Measurements from ENCODE around the gene RNU1-1. TPM values are rescaled to one million over a fixed set of nuclear protein-coding genes. Genes with fewer than 3 reads are reported as not detected.

Gene RNU1-1
- total and polyA plus RNA-seq, 2 of the 8 experiments (the other 6 are each of a cell fraction or from before 2014, with no cell fraction given): 145 to 1,303 TPM

DNA sequence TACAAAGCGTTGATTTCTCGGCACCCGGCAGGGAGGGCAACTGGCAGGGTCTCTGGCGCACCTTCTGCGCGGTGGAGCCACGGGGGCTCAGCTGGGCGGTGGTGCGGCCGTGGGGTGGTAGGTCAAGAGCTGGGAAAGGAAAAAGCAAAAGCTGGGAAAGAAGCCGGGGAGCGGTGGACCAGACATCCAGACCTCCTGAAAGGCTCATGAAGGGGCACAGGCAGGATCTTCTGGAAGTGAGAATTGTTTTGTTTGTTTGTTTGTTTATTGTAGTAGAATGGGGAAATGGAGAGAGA lies 7.2 kb upstream of the RNU1-1 start:
- POLR2A ChIA-PET (ENCODE audit: partially characterized antibody): interaction anchor here (1.1 to 1.3 kb wide), 2 partner anchors 19 to 100 kb away, joined by 3 read pairs; no protein-coding TSS in a partner anchor
- no peak overlapping the region for H2BK5ac ChIP-seq (ENCODE audit: low read depth, low read length)
- TF ChIP-seq, protein P1, sequence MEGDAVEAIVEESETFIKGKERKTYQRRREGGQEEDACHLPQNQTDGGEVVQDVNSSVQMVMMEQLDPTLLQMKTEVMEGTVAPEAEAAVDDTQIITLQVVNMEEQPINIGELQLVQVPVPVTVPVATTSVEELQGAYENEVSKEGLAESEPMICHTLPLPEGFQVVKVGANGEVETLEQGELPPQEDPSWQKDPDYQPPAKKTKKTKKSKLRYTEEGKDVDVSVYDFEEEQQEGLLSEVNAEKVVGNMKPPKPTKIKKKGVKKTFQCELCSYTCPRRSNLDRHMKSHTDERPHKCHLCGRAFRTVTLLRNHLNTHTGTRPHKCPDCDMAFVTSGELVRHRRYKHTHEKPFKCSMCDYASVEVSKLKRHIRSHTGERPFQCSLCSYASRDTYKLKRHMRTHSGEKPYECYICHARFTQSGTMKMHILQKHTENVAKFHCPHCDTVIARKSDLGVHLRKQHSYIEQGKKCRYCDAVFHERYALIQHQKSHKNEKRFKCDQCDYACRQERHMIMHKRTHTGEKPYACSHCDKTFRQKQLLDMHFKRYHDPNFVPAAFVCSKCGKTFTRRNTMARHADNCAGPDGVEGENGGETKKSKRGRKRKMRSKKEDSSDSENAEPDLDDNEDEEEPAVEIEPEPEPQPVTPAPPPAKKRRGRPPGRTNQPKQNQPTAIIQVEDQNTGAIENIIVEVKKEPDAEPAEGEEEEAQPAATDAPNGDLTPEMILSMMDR (IDR thresholded peaks at IDR 0.05; ENCODE audit: control extremely low read depth in 1 of 3, insufficient read depth in 1 of 3, low read depth in 1 of 3, low read length in 3 of 3): no peak
- TF ChIP-seq GTF2F1 (IDR thresholded peaks at IDR 0.05; ENCODE audit: borderline replicate concordance, low read depth, low read length) (no peak), POLR2AphosphoS5 (IDR thresholded peaks at IDR 0.05; ENCODE audit: low read depth, low read length) (no peak), HDAC2 (IDR thresholded peaks at IDR 0.05; ENCODE audit: borderline replicate concordance in 1 of 2, low read depth in 2 of 2, low read length in 2 of 2) (no peak), RFX5 (IDR thresholded peaks at IDR 0.05; ENCODE audit: borderline replicate concordance, low read depth, low read length) (no peak), JUND (IDR thresholded peaks at IDR 0.05; ENCODE audit: low read length) (no peak), EP300 (IDR thresholded peaks at IDR 0.05; ENCODE audit: borderline replicate concordance in 1 of 2, low read depth in 2 of 2, low read length in 2 of 2) (no peak), NRF1 (IDR thresholded peaks at IDR 0.05; ENCODE audit: low read depth, low read length) (no peak), SUZ12 (IDR thresholded peaks at IDR 0.05; ENCODE audit: low read length) (no peak), POU5F1 (IDR thresholded peaks at IDR 0.05; ENCODE audit: low read depth, low read length) (no peak)
- TF ChIP-seq, protein P2, sequence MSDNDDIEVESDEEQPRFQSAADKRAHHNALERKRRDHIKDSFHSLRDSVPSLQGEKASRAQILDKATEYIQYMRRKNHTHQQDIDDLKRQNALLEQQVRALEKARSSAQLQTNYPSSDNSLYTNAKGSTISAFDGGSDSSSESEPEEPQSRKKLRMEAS (IDR thresholded peaks at IDR 0.05): no peak

More for the DNA sequence above, 7.2 kb upstream of the RNU1-1 start:
- Histone ChIP-seq H3K23ac (ENCODE audit: insufficient read length) (no peak overlapping the region), H2BK120ac (replicated peaks; ENCODE audit: low read depth, low read length) (no peak overlapping the region), H3K4ac (replicated peaks; ENCODE audit: insufficient read length, low read depth, low read length) (no peak overlapping the region), H3K4me1 (replicated peaks in 1 of 4; ENCODE audit: control insufficient read depth in 3 of 4, insufficient read depth in 4 of 4, low read length in 3 of 4) (no peaks in the 10 kb centered on the region), H2BK15ac (ENCODE audit: low read length) (no peak overlapping the region), H4K8ac (ENCODE audit: extremely low read depth, insufficient read depth, low read length) (no peak overlapping the region), H4K5ac (ENCODE audit: insufficient read length, low read depth, low read length) (no peak overlapping the region), H3K9ac (replicated peaks in 1 of 4; ENCODE audit: extremely low read depth in 1 of 4, low read depth in 3 of 4, low read length in 3 of 4) (peak overlapping the region in 1 of 4 experiments; percentile 43; a peak in 1 of 7 replicates), H3K9me3 (ENCODE audit: insufficient read depth in 2 of 2, low read depth in 1 of 2, low read length in 1 of 2) (no peaks in the 10 kb centered on the region), H3K14ac (ENCODE audit: insufficient read length) (no peak overlapping the region), H3K4me2 (ENCODE audit: insufficient read depth in 1 of 2, low read depth in 2 of 2, low read length in 2 of 2) (peak overlapping the region; percentile 64 to 84), H3K79me1 (ENCODE audit: low read depth, low read length) (no peaks in the 10 kb centered on the region), H3K36me3 (ENCODE audit: control insufficient read depth in 2 of 4, insufficient read depth in 4 of 4, low read length in 3 of 4) (no peaks in the 10 kb centered on the region), H2AK5ac (ENCODE audit: low read depth, low read length) (no peak overlapping the region), H2BK20ac (ENCODE audit: low read length) (no peak overlapping the region), H4K20me1 (replicated peaks in 1 of 2; ENCODE audit: control insufficient read depth in 1 of 2, insufficient read depth in 2 of 2, low read length in 2 of 2) (no peaks in the 10 kb centered on the region), H2AFZ (ENCODE audit: low read length) (peak overlapping the region; percentile 3), H3K18ac (ENCODE audit: extremely low read depth, low read length) (no peak overlapping the region), H3K27me3 (replicated peaks in 1 of 4; ENCODE audit: control insufficient read depth in 3 of 4, extremely low read depth in 1 of 4, insufficient read depth in 3 of 4, low read length in 3 of 4) (peaks cover 0 to 5% (median 2%) of the 10 kb centered on the region in 4 experiments; a peak in 2 of 7 replicates), H3K56ac (replicated peaks; ENCODE audit: insufficient read length, low read depth, low read length) (no peak overlapping the region), H3K4me3 (ENCODE audit: extremely low read depth in 1 of 4, insufficient read depth in 2 of 4, low read depth in 3 of 4, low read length in 4 of 4) (peak overlapping the region; percentile 51 to 76 (median 63)), H3K23me2 (ENCODE audit: low read depth, low read length) (peaks cover 4% of the 10 kb centered on the region; the same call in 1 of the 2 replicates), H4K91ac (replicated peaks; ENCODE audit: insufficient read length, low read length) (no peak overlapping the region), H3K79me2 (ENCODE audit: control insufficient read depth in 1 of 2, insufficient read depth in 2 of 2, low read length in 2 of 2) (no peaks in the 10 kb centered on the region), H2BK12ac (ENCODE audit: low read depth, low read length) (no peak overlapping the region), H3K27ac (ENCODE audit: low read depth, low read length) (no peak overlapping the region)
- CTCF ChIA-PET (ENCODE audit: partially characterized antibody): no interaction called here
- DNase-seq (ENCODE audit: low read depth in 1 of 2, low spot score in 2 of 2) (peak in 1 of 2 experiments; percentile 52), FAIRE-seq (no peak)
- 10% methylated on average over 12 of the region's 12 CpGs; no CpG with 5 or more reads in 1 of the 2 experiments for WGBS, 2 experiments (ENCODE audit: extremely low coverage in 1 of 2, insufficient coverage in 1 of 2, insufficient read length in 1 of 2, insufficient replicate concordance in 2 of 2, low coverage in 1 of 2, low lambda C conversion rate in 2 of 2, missing lambda C conversion rate in 1 of 2)

Data from H1 (cell line).